WTC11 (cell line): ENCODE results near the gene FBXO48.

ENCODE experiments used
- NR1H2 ChIP-seq: sonication (generic); formaldehyde crosslinking; IDR thresholded peaks from 2 replicates; pipeline ENCODE4 v1.9.0; 2021; ENCODE audit warnings: mild to moderate bottlenecking, moderate library complexity, missing genetic modification reagents
- TCF7 ChIP-seq: sonication (generic); formaldehyde crosslinking; IDR thresholded peaks from 2 replicates; pipeline ENCODE4 v1.8.0; 2022; ENCODE audit warnings: mild to moderate bottlenecking, low read depth, missing genetic modification reagents, moderate library complexity
- TF ChIP-seq, protein P1 (sequence below): fragments of 200-600 bp; IDR thresholded peaks from 2 replicates; pipeline ENCODE4 v1.8.0; 2022; ENCODE audit warnings: antibody characterized with exemption
- TF ChIP-seq, protein P2 (sequence below): sonication (generic); formaldehyde crosslinking; IDR thresholded peaks from 2 replicates; pipeline ENCODE4 v1.8.0; 2022; ENCODE audit warnings: mild to moderate bottlenecking, missing genetic modification reagents
- TF ChIP-seq, protein P3 (sequence below): sonication (generic); formaldehyde crosslinking; conservative IDR thresholded peaks from 2 replicates; pipeline ENCODE4 v1.8.1; 2023; ENCODE audit warnings: mild to moderate bottlenecking, low read depth, missing genetic modification reagents, moderate library complexity

DNA sequence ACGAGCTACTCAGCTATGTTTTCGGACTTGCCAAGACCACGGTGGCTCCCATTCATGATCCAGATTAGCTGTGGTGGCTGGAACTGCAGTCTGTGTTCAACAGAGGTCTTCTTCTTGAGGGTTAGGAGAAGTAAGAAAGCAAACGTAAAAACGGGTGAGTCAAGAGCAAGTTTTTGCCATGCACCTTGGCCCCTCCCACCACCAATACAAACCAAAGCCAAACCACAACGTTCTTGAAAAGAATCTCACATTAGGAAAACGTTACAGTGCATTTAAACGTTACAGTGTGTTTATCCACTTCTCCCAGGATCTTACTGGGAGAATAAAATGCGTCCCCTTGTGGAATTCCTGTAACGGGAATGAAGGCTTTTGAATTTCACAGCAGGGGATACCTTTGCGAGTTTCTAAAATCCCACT, 725 bp downstream of the FBXO48 start:
- TF ChIP-seq, protein P1, sequence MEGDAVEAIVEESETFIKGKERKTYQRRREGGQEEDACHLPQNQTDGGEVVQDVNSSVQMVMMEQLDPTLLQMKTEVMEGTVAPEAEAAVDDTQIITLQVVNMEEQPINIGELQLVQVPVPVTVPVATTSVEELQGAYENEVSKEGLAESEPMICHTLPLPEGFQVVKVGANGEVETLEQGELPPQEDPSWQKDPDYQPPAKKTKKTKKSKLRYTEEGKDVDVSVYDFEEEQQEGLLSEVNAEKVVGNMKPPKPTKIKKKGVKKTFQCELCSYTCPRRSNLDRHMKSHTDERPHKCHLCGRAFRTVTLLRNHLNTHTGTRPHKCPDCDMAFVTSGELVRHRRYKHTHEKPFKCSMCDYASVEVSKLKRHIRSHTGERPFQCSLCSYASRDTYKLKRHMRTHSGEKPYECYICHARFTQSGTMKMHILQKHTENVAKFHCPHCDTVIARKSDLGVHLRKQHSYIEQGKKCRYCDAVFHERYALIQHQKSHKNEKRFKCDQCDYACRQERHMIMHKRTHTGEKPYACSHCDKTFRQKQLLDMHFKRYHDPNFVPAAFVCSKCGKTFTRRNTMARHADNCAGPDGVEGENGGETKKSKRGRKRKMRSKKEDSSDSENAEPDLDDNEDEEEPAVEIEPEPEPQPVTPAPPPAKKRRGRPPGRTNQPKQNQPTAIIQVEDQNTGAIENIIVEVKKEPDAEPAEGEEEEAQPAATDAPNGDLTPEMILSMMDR: no peak
- TF ChIP-seq, protein P2, sequence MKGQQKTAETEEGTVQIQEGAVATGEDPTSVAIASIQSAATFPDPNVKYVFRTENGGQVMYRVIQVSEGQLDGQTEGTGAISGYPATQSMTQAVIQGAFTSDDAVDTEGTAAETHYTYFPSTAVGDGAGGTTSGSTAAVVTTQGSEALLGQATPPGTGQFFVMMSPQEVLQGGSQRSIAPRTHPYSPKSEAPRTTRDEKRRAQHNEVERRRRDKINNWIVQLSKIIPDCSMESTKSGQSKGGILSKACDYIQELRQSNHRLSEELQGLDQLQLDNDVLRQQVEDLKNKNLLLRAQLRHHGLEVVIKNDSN (CRISPR knock-in tag): no peak
- no peak for TF ChIP-seq TCF7 (CRISPR knock-in tag)
- no peak for TF ChIP-seq NR1H2 (CRISPR knock-in tag)
- TF ChIP-seq, protein P3, sequence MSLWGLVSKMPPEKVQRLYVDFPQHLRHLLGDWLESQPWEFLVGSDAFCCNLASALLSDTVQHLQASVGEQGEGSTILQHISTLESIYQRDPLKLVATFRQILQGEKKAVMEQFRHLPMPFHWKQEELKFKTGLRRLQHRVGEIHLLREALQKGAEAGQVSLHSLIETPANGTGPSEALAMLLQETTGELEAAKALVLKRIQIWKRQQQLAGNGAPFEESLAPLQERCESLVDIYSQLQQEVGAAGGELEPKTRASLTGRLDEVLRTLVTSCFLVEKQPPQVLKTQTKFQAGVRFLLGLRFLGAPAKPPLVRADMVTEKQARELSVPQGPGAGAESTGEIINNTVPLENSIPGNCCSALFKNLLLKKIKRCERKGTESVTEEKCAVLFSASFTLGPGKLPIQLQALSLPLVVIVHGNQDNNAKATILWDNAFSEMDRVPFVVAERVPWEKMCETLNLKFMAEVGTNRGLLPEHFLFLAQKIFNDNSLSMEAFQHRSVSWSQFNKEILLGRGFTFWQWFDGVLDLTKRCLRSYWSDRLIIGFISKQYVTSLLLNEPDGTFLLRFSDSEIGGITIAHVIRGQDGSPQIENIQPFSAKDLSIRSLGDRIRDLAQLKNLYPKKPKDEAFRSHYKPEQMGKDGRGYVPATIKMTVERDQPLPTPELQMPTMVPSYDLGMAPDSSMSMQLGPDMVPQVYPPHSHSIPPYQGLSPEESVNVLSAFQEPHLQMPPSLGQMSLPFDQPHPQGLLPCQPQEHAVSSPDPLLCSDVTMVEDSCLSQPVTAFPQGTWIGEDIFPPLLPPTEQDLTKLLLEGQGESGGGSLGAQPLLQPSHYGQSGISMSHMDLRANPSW (CRISPR knock-in tag): no peak
